Stimulated activated effector memory CD8-positive, alpha-beta T cell treated with anti-CD3 and anti-CD28 coated beads, Interleukin-12 subunit alpha, Interleukin-12 subunit beta, amount 100 ng/mL, for 72 hours (primary cell): ENCODE results near the gene WWC2.
"Not testable (repeated sequence)": the region's sequence is repeated elsewhere in the genome, so short reads cannot be mapped to it uniquely, and the experiment has no call there.

ENCODE experiments used
- ATAC-seq: fragments of 150-1000 bp; cut with Tn5 transposase; 2 replicates; pipeline ENCODE4 v1.10.0; 2021
- DNase-seq, 2 donors: peaks; one replicate each; pipeline ENCODE4 v3.0.0; 2021 to 2022; ENCODE audit warnings: low spot score in 2 of 2
- H3K27ac Mint-ChIP-seq: one replicate; pipeline ENCODE4 v1.8.0; 2022; ENCODE audit warnings: mild to moderate bottlenecking, mixed read lengths
- H3K36me3 Mint-ChIP-seq: one replicate; pipeline ENCODE4 v1.8.0; 2022; ENCODE audit warnings: mild to moderate bottlenecking, mixed read lengths
- H3K4me1 Mint-ChIP-seq: one replicate; pipeline ENCODE4 v1.8.0; 2022; ENCODE audit warnings: mixed read lengths
- H3K4me3 Mint-ChIP-seq: one replicate; pipeline ENCODE4 v1.8.0; 2022; ENCODE audit warnings: mild to moderate bottlenecking, mixed read lengths
- H3K9me3 Mint-ChIP-seq: one replicate; pipeline ENCODE4 v1.8.0; 2022; ENCODE audit warnings: mixed read lengths

The WWC2 gene

GRCh38 chr4:183186813-183187212, 87.8 kb downstream of the WWC2 start:
- H3K9me3 Mint-ChIP-seq, result no peaks in the 10 kb centered on the region
- no peaks in the 10 kb centered on the region for H3K36me3 Mint-ChIP-seq
- ATAC-seq (no peak), DNase-seq (no peak)
- H3K4me3 Mint-ChIP-seq, result no peak overlapping the region
- peaks cover 32% of the 10 kb centered on the region for H3K4me1 Mint-ChIP-seq
- no peak overlapping the region for H3K27ac Mint-ChIP-seq

GRCh38 chr4:183190900-183191527, 92.0 kb downstream of the WWC2 start:
- Mint-ChIP-seq H3K9me3 (no peaks in the 10 kb centered on the region), H3K4me3 (no peak overlapping the region), H3K4me1 (peaks cover 7% of the 10 kb centered on the region), H3K36me3 (no peaks in the 10 kb centered on the region), H3K27ac (no peak overlapping the region)
- no peak for DNase-seq
- ATAC-seq, result no peak

- H3K4me3 Mint-ChIP-seq, result no peak overlapping the region
- ATAC-seq, result no peak
- no peak for DNase-seq
- H3K9me3 Mint-ChIP-seq, result no peaks in the 10 kb centered on the region
- H3K27ac Mint-ChIP-seq, result no peak overlapping the region
- H3K4me1 Mint-ChIP-seq, result peaks cover 1% of the 10 kb centered on the region
- no peaks in the 10 kb centered on the region for H3K36me3 Mint-ChIP-seq
These were observed 92.6 kb downstream of the WWC2 start for GRCh38 chr4:183191630-183192029.

GRCh38 chr4:183192571-183192970, 93.5 kb downstream of the WWC2 start:
- Mint-ChIP-seq H3K27ac (no peak overlapping the region), H3K4me3 (no peak overlapping the region), H3K4me1 (no peaks in the 10 kb centered on the region), H3K9me3 (no peaks in the 10 kb centered on the region), H3K36me3 (no peaks in the 10 kb centered on the region)
- DNase-seq (no peak), ATAC-seq (no peak)

- H3K27ac Mint-ChIP-seq, H3K4me3 Mint-ChIP-seq, H3K4me1 Mint-ChIP-seq, H3K9me3 Mint-ChIP-seq, H3K36me3 Mint-ChIP-seq, DNase-seq, ATAC-seq: not testable (repeated sequence)
These were observed 94.8 kb downstream of the WWC2 start for GRCh38 chr4:183193730-183194338.

GRCh38 chr4:183195534-183195933, 96.5 kb downstream of the WWC2 start:
- H3K4me3 Mint-ChIP-seq, result no peak overlapping the region
- no peaks in the 10 kb centered on the region for H3K36me3 Mint-ChIP-seq
- H3K4me1 Mint-ChIP-seq, result no peaks in the 10 kb centered on the region
- no peaks in the 10 kb centered on the region for H3K9me3 Mint-ChIP-seq
- ATAC-seq, result no peak
- no peak for DNase-seq
- H3K27ac Mint-ChIP-seq, result no peak overlapping the region

- H3K9me3 Mint-ChIP-seq, result no peaks in the 10 kb centered on the region
- DNase-seq (no peak), ATAC-seq (no peak)
- no peaks in the 10 kb centered on the region for H3K4me1 Mint-ChIP-seq
- H3K36me3 Mint-ChIP-seq, result no peaks in the 10 kb centered on the region
- no peak overlapping the region for H3K27ac Mint-ChIP-seq
- no peak overlapping the region for H3K4me3 Mint-ChIP-seq
These were observed 98.1 kb downstream of the WWC2 start for GRCh38 chr4:183197140-183197539.

- H3K9me3 Mint-ChIP-seq, result no peaks in the 10 kb centered on the region
- DNase-seq (no peak), ATAC-seq (no peak)
- H3K4me3 Mint-ChIP-seq, result no peak overlapping the region
- no peaks in the 10 kb centered on the region for H3K4me1 Mint-ChIP-seq
- H3K36me3 Mint-ChIP-seq, result no peaks in the 10 kb centered on the region
- H3K27ac Mint-ChIP-seq, result no peak overlapping the region
These were observed 101.4 kb downstream of the WWC2 start for GRCh38 chr4:183200453-183200852.

- no peaks in the 10 kb centered on the region for H3K9me3 Mint-ChIP-seq
- H3K4me3 Mint-ChIP-seq, result no peak overlapping the region
- H3K36me3 Mint-ChIP-seq, result no peaks in the 10 kb centered on the region
- no peak overlapping the region for H3K27ac Mint-ChIP-seq
- ATAC-seq (no peak), DNase-seq (no peak)
- no peaks in the 10 kb centered on the region for H3K4me1 Mint-ChIP-seq
These were observed 102.3 kb downstream of the WWC2 start for GRCh38 chr4:183201331-183201730.

GRCh38 chr4:183202523-183202922, 103.5 kb downstream of the WWC2 start:
- Mint-ChIP-seq H3K27ac (no peak overlapping the region), H3K4me3 (no peak overlapping the region), H3K9me3 (no peaks in the 10 kb centered on the region), H3K4me1 (no peaks in the 10 kb centered on the region), H3K36me3 (no peaks in the 10 kb centered on the region)
- ATAC-seq (no peak), DNase-seq (no peak)

- H3K4me3 Mint-ChIP-seq, result no peak overlapping the region
- no peaks in the 10 kb centered on the region for H3K36me3 Mint-ChIP-seq
- ATAC-seq, result no peak
- H3K4me1 Mint-ChIP-seq, result no peaks in the 10 kb centered on the region
- no peaks in the 10 kb centered on the region for H3K9me3 Mint-ChIP-seq
- H3K27ac Mint-ChIP-seq, result no peak overlapping the region
- DNase-seq, result no peak
These were observed 105.7 kb downstream of the WWC2 start for GRCh38 chr4:183204793-183205192.

- Mint-ChIP-seq H3K4me3 (no peak overlapping the region), H3K4me1 (no peaks in the 10 kb centered on the region), H3K36me3 (no peaks in the 10 kb centered on the region), H3K9me3 (no peaks in the 10 kb centered on the region), H3K27ac (no peak overlapping the region)
- DNase-seq, result no peak
- no peak for ATAC-seq
These were observed 106.1 kb downstream of the WWC2 start for GRCh38 chr4:183205193-183205592.

GRCh38 chr4:183205709-183206108, 106.7 kb downstream of the WWC2 start:
- Mint-ChIP-seq H3K9me3 (no peaks in the 10 kb centered on the region), H3K4me3 (no peak overlapping the region), H3K4me1 (no peaks in the 10 kb centered on the region), H3K27ac (no peak overlapping the region), H3K36me3 (no peaks in the 10 kb centered on the region)
- ATAC-seq (no peak), DNase-seq (no peak)

GRCh38 chr4:183211533-183211932, 112.5 kb downstream of the WWC2 start:
- Mint-ChIP-seq H3K4me3 (no peak overlapping the region), H3K36me3 (no peaks in the 10 kb centered on the region), H3K4me1 (no peaks in the 10 kb centered on the region), H3K27ac (no peak overlapping the region), H3K9me3 (no peaks in the 10 kb centered on the region)
- ATAC-seq, result no peak
- no peak for DNase-seq

- H3K27ac Mint-ChIP-seq, result no peak overlapping the region
- no peaks in the 10 kb centered on the region for H3K9me3 Mint-ChIP-seq
- ATAC-seq (no peak), DNase-seq (no peak)
- no peaks in the 10 kb centered on the region for H3K4me1 Mint-ChIP-seq
- no peaks in the 10 kb centered on the region for H3K36me3 Mint-ChIP-seq
- H3K4me3 Mint-ChIP-seq, result no peak overlapping the region
These were observed 114.9 kb downstream of the WWC2 start for GRCh38 chr4:183213996-183214395.

- DNase-seq (no peak), ATAC-seq (no peak)
- H3K9me3 Mint-ChIP-seq, result no peaks in the 10 kb centered on the region
- H3K36me3 Mint-ChIP-seq, result no peaks in the 10 kb centered on the region
- H3K4me1 Mint-ChIP-seq, result no peaks in the 10 kb centered on the region
- no peak overlapping the region for H3K4me3 Mint-ChIP-seq
- H3K27ac Mint-ChIP-seq, result no peak overlapping the region
These were observed 115.9 kb downstream of the WWC2 start for GRCh38 chr4:183214912-183215488.
